H1 (cell line): ENCODE data around the gene SCN3A. TPM values are rescaled to one million over a fixed set of nuclear protein-coding genes. Genes with fewer than 3 reads are reported as not detected.

ENCODE experiments used
- CTCF ChIA-PET: fragments of 300-600 bp; sonication (Branson Sonifier 250); formaldehyde crosslinking; loops from one replicate; lab custom pipeline; 2021; ENCODE audit not compliant: partially characterized antibody; lab: Charles Lee
- POLR2A ChIA-PET: fragments of 300-600 bp; sonication (Branson Sonifier 250); formaldehyde crosslinking; loops from one replicate; lab custom pipeline; 2021; ENCODE audit warnings: inconsistent platforms; ENCODE audit not compliant: partially characterized antibody; lab: Charles Lee
- DNase-seq, 2 experiments: peaks; one replicate each; pipeline versions ENCODE4 v3.0.0 to v3.0.0-alpha.2; 2010 to 2022; ENCODE audit warnings: low spot score in 2 of 2, low read depth in 1 of 2, mixed read lengths in 1 of 2
- FAIRE-seq: peaks from 2 replicates; lab custom pipeline; 2011; peaks lifted over from hg19 to GRCh38; lab: Jason Lieb, UNC
- H2AFZ ChIP-seq: 2 replicates; pipeline ENCODE4 v1.8.1; 2012; ENCODE audit warnings: low read length, inconsistent platforms
- H2AK5ac ChIP-seq: 2 replicates; pipeline ENCODE4 v1.6.1; 2013; ENCODE audit warnings: low read depth, low read length
- H2BK120ac ChIP-seq: replicated peaks from 2 replicates; pipeline ENCODE3; 2013; ENCODE audit warnings: low read depth, low read length, inconsistent platforms
- H2BK12ac ChIP-seq: 2 replicates; pipeline ENCODE4 v1.6.1; 2013; ENCODE audit warnings: low read depth, low read length
- H2BK15ac ChIP-seq: 2 replicates; pipeline ENCODE4 v1.6.1; 2013; ENCODE audit warnings: low read length
- H2BK20ac ChIP-seq: 2 replicates; pipeline ENCODE4 v1.6.1; 2013; ENCODE audit warnings: low read length
- H2BK5ac ChIP-seq: 2 replicates; pipeline ENCODE4 v1.6.1; 2013; ENCODE audit warnings: low read depth, low read length
- H3K14ac ChIP-seq: 2 replicates; pipeline ENCODE4 v1.6.1; 2013; ENCODE audit warnings: inconsistent platforms; ENCODE audit not compliant: insufficient read length
- H3K18ac ChIP-seq: 2 replicates; pipeline ENCODE4 v1.6.1; 2013; ENCODE audit warnings: low read length; ENCODE audit errors: extremely low read depth
- H3K23ac ChIP-seq: 2 replicates; pipeline ENCODE4 v1.6.1; 2013; ENCODE audit warnings: inconsistent platforms; ENCODE audit not compliant: insufficient read length
- H3K23me2 ChIP-seq: 2 replicates; pipeline ENCODE4 v1.6.1; 2013; ENCODE audit warnings: low read depth, low read length
- H3K27ac ChIP-seq: 2 replicates; pipeline ENCODE4 v1.6.1; 2011; ENCODE audit warnings: low read depth, low read length, inconsistent platforms
- H3K27me3 ChIP-seq, 4 experiments: replicated peaks in 1 of 4; 1 replicate in 1 of 4; 2 replicates in 3 of 4; pipeline versions ENCODE4 v1.6.1 to v1.8.1; 2011 to 2013; ENCODE audit warnings: low read length in 3 of 4, mild to moderate bottlenecking in 3 of 4, inconsistent platforms in 2 of 4, mixed read lengths in 2 of 4, moderate library complexity in 1 of 4; ENCODE audit not compliant: control insufficient read depth in 3 of 4, insufficient read depth in 3 of 4; ENCODE audit errors: extremely low read depth in 1 of 4
- H3K36me3 ChIP-seq, 4 experiments: 2 replicates each; pipeline versions ENCODE4 v1.6.1 to v1.8.1; 2011 to 2013; ENCODE audit warnings: mild to moderate bottlenecking in 4 of 4, low read length in 3 of 4, moderate library complexity in 2 of 4, control low read depth in 1 of 4, inconsistent platforms in 1 of 4; ENCODE audit not compliant: insufficient read depth in 4 of 4, control insufficient read depth in 2 of 4
- H3K4ac ChIP-seq: replicated peaks from 2 replicates; pipeline ENCODE3; 2013; ENCODE audit warnings: low read length, low read depth, mixed read lengths, inconsistent platforms; ENCODE audit not compliant: insufficient read length
- H3K4me1 ChIP-seq, 4 experiments: replicated peaks in 1 of 4; 1 replicate in 1 of 4; 2 replicates in 3 of 4; pipeline versions ENCODE4 v1.6.1 to v1.8.1; 2011 to 2013; ENCODE audit warnings: low read length in 3 of 4, inconsistent platforms in 2 of 4, mixed read lengths in 1 of 4; ENCODE audit not compliant: insufficient read depth in 4 of 4, control insufficient read depth in 3 of 4
- H3K4me2 ChIP-seq, 2 experiments: 2 replicates each; pipeline versions ENCODE4 v1.6.1 to v1.8.1; 2011 to 2013; ENCODE audit warnings: low read depth in 2 of 2, low read length in 2 of 2, control low read depth in 1 of 2, inconsistent platforms in 1 of 2, mild to moderate bottlenecking in 1 of 2; ENCODE audit not compliant: insufficient read depth in 1 of 2
- H3K4me3 ChIP-seq, 4 experiments: fragments of 200-600, 300-600 bp in 1 of 4; sonication (generic), shearing (Covaris generic), sonication (Bioruptor Twin) in 1 of 4; 2 replicates each; pipeline versions ENCODE4 v1.5.1 to v1.8.1; 2011 to 2016; ENCODE audit warnings: low read length in 4 of 4, low read depth in 3 of 4, control low read depth in 2 of 4, inconsistent platforms in 2 of 4, mild to moderate bottlenecking in 2 of 4, mixed read lengths in 1 of 4, moderate library complexity in 1 of 4; ENCODE audit not compliant: insufficient read depth in 2 of 4; ENCODE audit errors: extremely low read depth in 1 of 4
- H3K56ac ChIP-seq: replicated peaks from 2 replicates; pipeline ENCODE3; 2013; ENCODE audit warnings: low read depth, mild to moderate bottlenecking, mixed read lengths, low read length, inconsistent platforms; ENCODE audit not compliant: insufficient read length
- H3K79me1 ChIP-seq: 2 replicates; pipeline ENCODE4 v1.6.1; 2013; ENCODE audit warnings: low read depth, low read length, control low read depth
- H3K79me2 ChIP-seq, 2 experiments: 2 replicates each; pipeline versions ENCODE4 v1.6.1 to v1.8.1; 2012 to 2013; ENCODE audit warnings: low read length in 2 of 2, mild to moderate bottlenecking in 2 of 2, inconsistent platforms in 1 of 2; ENCODE audit not compliant: insufficient read depth in 2 of 2, control insufficient read depth in 1 of 2
- H3K9ac ChIP-seq, 4 experiments: replicated peaks in 1 of 4; 1 replicate in 1 of 4; 2 replicates in 3 of 4; pipeline versions ENCODE4 v1.6.1 to v1.8.1; 2011 to 2013; ENCODE audit warnings: low read depth in 3 of 4, low read length in 3 of 4, control low read depth in 2 of 4, mild to moderate bottlenecking in 2 of 4, moderate library complexity in 2 of 4, inconsistent platforms in 1 of 4; ENCODE audit errors: extremely low read depth in 1 of 4
- H3K9me3 ChIP-seq, 2 experiments: 2 replicates each; pipeline versions ENCODE4 v1.6.1 to v1.8.1; 2012 to 2013; ENCODE audit warnings: mild to moderate bottlenecking in 2 of 2, moderate library complexity in 2 of 2, control low read depth in 1 of 2, inconsistent platforms in 1 of 2, low read depth in 1 of 2, low read length in 1 of 2, mixed read lengths in 1 of 2; ENCODE audit not compliant: insufficient read depth in 2 of 2
- H4K20me1 ChIP-seq, 2 experiments: replicated peaks in 1 of 2; 2 replicates each; pipeline versions ENCODE3 to v1.8.1; 2011 to 2013; ENCODE audit warnings: inconsistent platforms in 2 of 2, low read length in 2 of 2, mild to moderate bottlenecking in 1 of 2; ENCODE audit not compliant: insufficient read depth in 2 of 2, control insufficient read depth in 1 of 2
- H4K5ac ChIP-seq: 2 replicates; pipeline ENCODE4 v1.6.1; 2013; ENCODE audit warnings: low read length, low read depth, mixed read lengths, inconsistent platforms; ENCODE audit not compliant: insufficient read length
- H4K8ac ChIP-seq: 2 replicates; pipeline ENCODE4 v1.8.0; 2013; ENCODE audit warnings: mild to moderate bottlenecking, moderate library complexity, low read length, inconsistent platforms; ENCODE audit not compliant: insufficient read depth; ENCODE audit errors: extremely low read depth
- H4K91ac ChIP-seq: replicated peaks from 2 replicates; pipeline ENCODE3; 2013; ENCODE audit warnings: low read length, mixed read lengths, inconsistent platforms; ENCODE audit not compliant: insufficient read length
- EGR1 ChIP-seq: IDR thresholded peaks from 2 replicates; pipeline ENCODE4 v1.6.1; 2011; ENCODE audit warnings: low read depth, low read length, borderline replicate concordance
- GABPA ChIP-seq: IDR thresholded peaks from 2 replicates; pipeline ENCODE4 v1.6.1; 2011; ENCODE audit warnings: mild to moderate bottlenecking, low read length, moderate library complexity, borderline replicate concordance; ENCODE audit not compliant: insufficient read depth
- HDAC2 ChIP-seq, 2 experiments: fragments of 300-600 bp in 1 of 2; sonication (generic) in 1 of 2; IDR thresholded peaks; 2 replicates each; pipeline ENCODE4 v1.6.1; 2011 to 2012; ENCODE audit warnings: low read depth in 2 of 2, low read length in 2 of 2, mild to moderate bottlenecking in 2 of 2, moderate library complexity in 2 of 2, borderline replicate concordance in 1 of 2, inconsistent platforms in 1 of 2
- KDM4A ChIP-seq: IDR thresholded peaks from one replicate; pipeline ENCODE4 v1.7.1; 2012; ENCODE audit warnings: low read depth, mild to moderate bottlenecking, moderate library complexity, low read length, inconsistent platforms; ENCODE audit not compliant: severe bottlenecking
- POU5F1 ChIP-seq: IDR thresholded peaks from 2 replicates; pipeline ENCODE4 v1.6.1; 2011; ENCODE audit warnings: low read depth, mild to moderate bottlenecking, low read length, moderate library complexity
- RBBP5 ChIP-seq: IDR thresholded peaks from 2 replicates; pipeline ENCODE4 v1.7.1; 2012; ENCODE audit warnings: low read depth, mild to moderate bottlenecking, inconsistent platforms, low read length, moderate library complexity, borderline replicate concordance
- SAP30 ChIP-seq: fragments of 300-600 bp; sonication (generic); IDR thresholded peaks from 2 replicates; pipeline ENCODE4 v1.7.1; 2012; ENCODE audit warnings: low read length, moderate library complexity, mild to moderate bottlenecking, inconsistent platforms; ENCODE audit not compliant: insufficient read depth, insufficient replicate concordance
- WGBS, 2 experiments: shearing (Covaris generic) in 1 of 2; methylation state at CpG; one replicate each; pipeline versions ENCODE4 v1.1.6 to v1.1.7; 2013 to 2015; ENCODE audit warnings: low lambda C conversion rate in 2 of 2, mixed read lengths in 2 of 2, inconsistent platforms in 1 of 2, low coverage in 1 of 2, missing lambda C conversion rate in 1 of 2; ENCODE audit not compliant: insufficient replicate concordance in 2 of 2, insufficient coverage in 1 of 2, insufficient read length in 1 of 2; ENCODE audit errors: extremely low coverage in 1 of 2, missing lambda C conversion rate in 1 of 2; 5-methylcytosine and 5-hydroxymethylcytosine counted together
- polyA plus RNA-seq, 7 experiments: library from polyadenylated mRNA; depleted of rRNA in 3 of 7; stranded (reverse) in 5 of 7; unstranded in 2 of 7; fragments of >200 nt in 5 of 7; fragments of 200-250 nt in 2 of 7; gene quantifications; 1 replicate in 5 of 7; 2 replicates in 1 of 7; 4 replicates in 1 of 7; pipeline versions ENCODE4 v1.2.1 to v1.2.3, GENCODE V29; 2011 to 2013; ENCODE audit warnings: missing spikeins in 2 of 7, mixed read lengths in 2 of 7
- total RNA-seq: library from RNA; stranded (reverse); fragmentation: NEBNext Ultra II Directional; extraction: Animal tissue kit (Norgen Biotek cat#: 25700); gene quantifications from 2 replicates; pipeline ENCODE4 v1.2.1, GENCODE V29; 2021

SCN3A gene
- total and polyA plus RNA-seq, 2 of the 8 experiments (the other 6 are each of a cell fraction or from before 2014, with no cell fraction given), result 0.02 TPM; not detected in 1

GRCh38 chr2:165196411-165196810, 7.4 kb downstream of the SCN3A start:
- Histone ChIP-seq H3K4me1 (peaks cover 0 to 2% (median 0%) of the 10 kb centered on the region in 4 experiments; a peak in 1 of 7 replicates), H2AK5ac (no peak overlapping the region), H2BK12ac (no peak overlapping the region), H3K27me3 (no peaks in the 10 kb centered on the region), H3K79me1 (no peaks in the 10 kb centered on the region), H2BK15ac (no peak overlapping the region), H3K56ac (no peak overlapping the region), H3K9me3 (no peaks in the 10 kb centered on the region), H3K36me3 (no peaks in the 10 kb centered on the region; a peak in 1 of 8 replicates), H3K4ac (no peak overlapping the region), H4K91ac (no peak overlapping the region), H2AFZ (no peak overlapping the region), H3K4me2 (no peak overlapping the region), H3K4me3 (no peak overlapping the region), H2BK120ac (no peak overlapping the region), H4K5ac (no peak overlapping the region), H3K14ac (no peak overlapping the region), H3K9ac (no peak overlapping the region), H4K8ac (no peak overlapping the region), H3K27ac (no peak overlapping the region), H4K20me1 (no peaks in the 10 kb centered on the region), H3K18ac (no peak overlapping the region), H3K23ac (no peak overlapping the region), H3K79me2 (no peaks in the 10 kb centered on the region), H2BK5ac (no peak overlapping the region), H3K23me2 (no peaks in the 10 kb centered on the region), H2BK20ac (no peak overlapping the region)
- 81% methylated on average over 4 of the region's 4 CpGs; no CpG with 5 or more reads in 1 of the 2 experiments for WGBS, 2 experiments
- no peak for FAIRE-seq
- no peak for TF ChIP-seq EGR1
- no peak for TF ChIP-seq SAP30
- TF ChIP-seq HDAC2 (IDR thresholded peaks at IDR 0.05; ENCODE audit: borderline replicate concordance in 1 of 2, low read depth in 2 of 2, low read length in 2 of 2), result no peak
- no peak for TF ChIP-seq POU5F1
- TF ChIP-seq KDM4A, result no peak
- TF ChIP-seq GABPA, result no peak
- no peak for TF ChIP-seq RBBP5
- DNase-seq, result no peak
- ChIA-PET POLR2A (no interaction called here), CTCF (interaction anchor here (1.1 to 16.5 kb wide), 2 partner anchors 23 to 181 kb away, joined by 3 to 218 read pairs; no protein-coding TSS in a partner anchor)
